Neural cell (in vitro differentiated cells): Measurements from ENCODE around the gene FGGY. TPM values are rescaled to one million over a fixed set of nuclear protein-coding genes. Genes with fewer than 3 reads are reported as not detected.

Experiments used
- H2AFZ ChIP-seq: fragments of 200-600, 300-800 bp; sonication (generic), shearing (Covaris generic); 2 replicates; pipeline ENCODE4 v1.6.0; 2014; ENCODE audit warnings: low read depth, mild to moderate bottlenecking, antibody characterized with exemption, low read length, moderate library complexity
- H3F3A ChIP-seq: fragments of 200-600 bp; shearing (Covaris generic); 2 replicates; pipeline ENCODE4 v1.6.1; 2016; ENCODE audit warnings: mild to moderate bottlenecking, moderate library complexity, mixed read lengths, antibody characterized with exemption, low read length; ENCODE audit not compliant: insufficient read depth, poor library complexity, severe bottlenecking
- H3K27ac ChIP-seq: fragments of 200-600, 300-800 bp; sonication (generic), shearing (Covaris generic); 2 replicates; pipeline ENCODE4 v1.5.1; 2014; ENCODE audit warnings: mild to moderate bottlenecking, low read length, moderate library complexity
- H3K27me3 ChIP-seq: fragments of 300-800, 200-600 bp; sonication (generic), shearing (Covaris generic); 2 replicates; pipeline ENCODE4 v1.6.0; 2014; ENCODE audit warnings: mild to moderate bottlenecking, low read depth, low read length, moderate library complexity; ENCODE audit not compliant: insufficient read depth
- H3K36me3 ChIP-seq: fragments of 300-800, 200-600 bp; sonication (generic), shearing (Covaris generic); 2 replicates; pipeline ENCODE4 v1.5.1; 2014; ENCODE audit warnings: mild to moderate bottlenecking, antibody characterized with exemption, low read length, moderate library complexity; ENCODE audit not compliant: insufficient read depth
- H3K4me2 ChIP-seq: fragments of 300-800, 200-600 bp; sonication (generic), shearing (Covaris generic); 2 replicates; pipeline ENCODE4 v1.6.0; 2014; ENCODE audit warnings: mild to moderate bottlenecking, low read length
- H3K4me3 ChIP-seq: fragments of 300-800, 200-600 bp; sonication (generic), shearing (Covaris generic); 2 replicates; pipeline ENCODE4 v1.5.1; 2014; ENCODE audit warnings: mild to moderate bottlenecking, low read length, moderate library complexity
- H3K79me2 ChIP-seq: fragments of 200-600 bp; shearing (Covaris generic); replicated peaks from 2 replicates; pipeline ENCODE4 v1.6.0; 2014; ENCODE audit warnings: mild to moderate bottlenecking, low read length, moderate library complexity; ENCODE audit not compliant: insufficient read depth
- H3K9ac ChIP-seq: fragments of 300-800, 200-600 bp; sonication (generic), shearing (Covaris generic); 2 replicates; pipeline ENCODE4 v1.6.1; 2016; ENCODE audit warnings: mild to moderate bottlenecking, low read length, mixed read lengths
- H3K9me2 ChIP-seq: fragments of 200-600 bp; shearing (Covaris generic); 2 replicates; pipeline ENCODE4 v1.6.1; 2016; ENCODE audit warnings: mild to moderate bottlenecking, low read length, mixed read lengths; ENCODE audit not compliant: insufficient read depth
- H3K9me3 ChIP-seq: fragments of 200-600, 300-800 bp; sonication (generic), shearing (Covaris generic); 2 replicates; pipeline ENCODE4 v1.6.1; 2016; ENCODE audit warnings: mild to moderate bottlenecking, mixed run types, low read length, moderate library complexity, mixed read lengths
- H4K20me1 ChIP-seq: fragments of 200-600 bp; shearing (Covaris generic); 2 replicates; pipeline ENCODE4 v1.6.1; 2016; ENCODE audit warnings: mild to moderate bottlenecking, mixed run types; ENCODE audit not compliant: insufficient read depth
- CTCF ChIP-seq: fragments of 450-650 bp; IDR thresholded peaks from 2 replicates; pipeline ENCODE4 v1.5.1; 2014; ENCODE audit warnings: antibody characterized with exemption, mild to moderate bottlenecking, moderate library complexity; ENCODE audit not compliant: poor library complexity, severe bottlenecking
- EP300 ChIP-seq: fragments of 450-650 bp; conservative IDR thresholded peaks from 2 replicates; pipeline ENCODE4 v1.6.1; 2014; ENCODE audit warnings: antibody characterized with exemption, mild to moderate bottlenecking, moderate library complexity; ENCODE audit not compliant: poor library complexity, severe bottlenecking
- EZH2 ChIP-seq: fragments of 200-600, 300-800 bp; shearing (Covaris generic), sonication (generic); IDR thresholded peaks from 2 replicates; pipeline ENCODE4 v1.6.1; 2014; ENCODE audit warnings: antibody characterized with exemption, low read length, borderline replicate concordance, mild to moderate bottlenecking; ENCODE audit not compliant: insufficient read depth, poor library complexity, severe bottlenecking
- MXI1 ChIP-seq: fragments of 450-650 bp; conservative IDR thresholded peaks from 2 replicates; pipeline ENCODE4 v1.6.1; 2014; ENCODE audit warnings: antibody characterized with exemption, mild to moderate bottlenecking; ENCODE audit not compliant: poor library complexity, severe bottlenecking
- POLR2AphosphoS5 ChIP-seq: IDR thresholded peaks from 2 replicates; pipeline ENCODE4 v1.6.1; 2012
- RAD21 ChIP-seq: fragments of 450-650 bp; conservative IDR thresholded peaks from 2 replicates; pipeline ENCODE4 v1.6.1; 2014; ENCODE audit warnings: antibody characterized with exemption, mild to moderate bottlenecking, moderate library complexity
- REST ChIP-seq: IDR thresholded peaks from 2 replicates; pipeline ENCODE4 v1.6.1; 2012; ENCODE audit warnings: borderline replicate concordance
- SMC3 ChIP-seq: fragments of 450-650 bp; conservative IDR thresholded peaks from 2 replicates; pipeline ENCODE4 v1.6.1; 2014; ENCODE audit warnings: antibody characterized with exemption, mild to moderate bottlenecking, moderate library complexity; ENCODE audit not compliant: poor library complexity
- TAF1 ChIP-seq: IDR thresholded peaks from 2 replicates; pipeline ENCODE4 v1.6.1; 2012; ENCODE audit warnings: low read depth
- polyA plus RNA-seq: library from polyadenylated mRNA; depleted of rRNA; stranded (reverse); fragments of >200 nt; gene quantifications from 2 replicates; pipeline ENCODE4 v1.2.3, GENCODE V29; 2014

The FGGY gene
- polyA plus RNA-seq, 1 donor from 2014 or later: 7.4 TPM

GRCh38 chr1:59737638-59738037 lies 440.7 kb downstream of the FGGY start:
- H3K9me2 ChIP-seq: no peaks in the 10 kb centered on the region
- no peaks in the 10 kb centered on the region for H3K9me3 ChIP-seq
- no peak overlapping the region for H3K27ac ChIP-seq
- no peaks in the 10 kb centered on the region for H4K20me1 ChIP-seq
- no peak overlapping the region for H3K9ac ChIP-seq
- no peaks in the 10 kb centered on the region for H3K79me2 ChIP-seq
- H2AFZ ChIP-seq: no peak overlapping the region
- H3F3A ChIP-seq: no peaks in the 10 kb centered on the region
- TF ChIP-seq REST (no peak), SMC3 (no peak), RAD21 (no peak), CTCF (no peak), MXI1 (no peak), TAF1 (no peak), EZH2 (no peak), EP300 (no peak), POLR2AphosphoS5 (no peak)
- H3K4me2 ChIP-seq: no peak overlapping the region
- no peaks in the 10 kb centered on the region for H3K36me3 ChIP-seq
- H3K27me3 ChIP-seq: no peaks in the 10 kb centered on the region
- no peak overlapping the region for H3K4me3 ChIP-seq

DNA sequence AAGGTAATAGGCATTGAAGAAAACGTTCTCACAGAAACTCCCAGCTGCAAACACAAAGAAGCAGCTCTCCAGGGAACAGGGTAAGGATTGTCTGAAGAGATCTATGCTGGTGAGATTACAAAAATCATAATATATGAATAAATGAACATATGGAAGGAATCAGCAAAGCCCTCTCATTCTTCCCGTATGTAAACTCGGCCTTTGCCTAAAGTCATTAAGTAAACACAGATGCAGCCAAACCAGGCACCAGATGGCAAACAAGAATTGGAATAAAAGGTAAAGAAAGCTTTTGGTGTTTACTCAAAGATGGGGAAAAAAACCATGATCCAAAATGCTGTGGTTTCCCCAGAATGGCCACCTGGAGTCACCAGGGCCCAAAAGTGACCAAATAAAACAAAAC lies 441.3 kb downstream of the FGGY start:
- no peak overlapping the region for H3K27ac ChIP-seq
- no peak overlapping the region for H3K9ac ChIP-seq
- H3F3A ChIP-seq: no peaks in the 10 kb centered on the region
- H3K36me3 ChIP-seq: no peaks in the 10 kb centered on the region
- H3K4me2 ChIP-seq: no peak overlapping the region
- no peak overlapping the region for H2AFZ ChIP-seq
- no peak overlapping the region for H3K4me3 ChIP-seq
- no peaks in the 10 kb centered on the region for H3K79me2 ChIP-seq
- no peaks in the 10 kb centered on the region for H3K9me3 ChIP-seq
- no peaks in the 10 kb centered on the region for H3K9me2 ChIP-seq
- no peaks in the 10 kb centered on the region for H3K27me3 ChIP-seq
- H4K20me1 ChIP-seq: no peaks in the 10 kb centered on the region
- TF ChIP-seq EP300 (no peak), SMC3 (no peak), CTCF (no peak), REST (no peak), MXI1 (no peak), EZH2 (no peak), TAF1 (no peak), RAD21 (no peak), POLR2AphosphoS5 (no peak)
